Adrenal gland (tissue), 12 donors: Measurements from ENCODE around the gene GLS. TPM values are rescaled to one million over a fixed set of nuclear protein-coding genes. Genes with fewer than 3 reads are reported as not detected.

ENCODE experiments used
- DNase-seq, 7 donors: peaks; one replicate each; pipeline ENCODE4 v3.0.0-alpha.2; 2019 to 2020
- H3K27ac ChIP-seq, 5 donors: fragments of 200-600 bp; sonication (generic) in 4 of 5; 1 replicate in 3 of 5; 2 replicates in 2 of 5; pipeline versions ENCODE4 v1.5.1 to v1.8.0; 2016 to 2020; ENCODE audit warnings: mild to moderate bottlenecking in 1 of 5
- H3K27me3 ChIP-seq: fragments of 200-600 bp; 2 replicates; pipeline ENCODE4 v1.8.0; 2021
- H3K36me3 ChIP-seq, 2 donors: fragments of 200-600 bp; replicated peaks in 1 of 2; 1 replicate in 1 of 2; 2 replicates in 1 of 2; pipeline versions ENCODE4 v1.5.1 to v1.8.0; 2018 to 2022
- H3K4me1 ChIP-seq, 2 donors: fragments of 200-600 bp; replicated peaks in 1 of 2; 1 replicate in 1 of 2; 2 replicates in 1 of 2; pipeline versions ENCODE4 v1.5.1 to v1.8.0; 2018 to 2021
- H3K4me3 ChIP-seq, 4 donors: fragments of 200-600 bp; sonication (generic) in 3 of 4; one replicate each; pipeline ENCODE4 v1.5.1; 2016 to 2018
- H3K9me3 ChIP-seq, 3 donors: fragments of 200-600 bp; sonication (generic) in 1 of 3; replicated peaks in 1 of 3; 1 replicate in 2 of 3; 2 replicates in 1 of 3; pipeline versions ENCODE4 v1.5.1 to v1.8.0; 2016 to 2021
- POLR2A ChIP-seq, 2 donors: fragments of 450-650 bp; IDR thresholded peaks; one replicate each; pipeline ENCODE4 v1.6.1; 2017; ENCODE audit warnings: antibody characterized with exemption in 2 of 2, mild to moderate bottlenecking in 2 of 2, moderate library complexity in 1 of 2
- WGBS, 4 donors: extraction: QIAGEN DNeasy Blood & Tissue Kit in 2 of 4; methylation state at CpG; one replicate each; pipeline versions ENCODE4 v1.1.5 to v1.1.7; 2013 to 2017; 5-methylcytosine and 5-hydroxymethylcytosine counted together
- intact Hi-C, 2 donors: fragments of 100-400 bp; cut with DNase I; formaldehyde crosslinking; loops; one replicate each; pipeline versions ENCODE4 v1.14.1 to v1.15.0; 2022 to 2023
- polyA plus RNA-seq, 3 donors: library from polyadenylated mRNA; stranded (reverse); fragments of 200-250 nt in 2 of 3; fragments of 350-450 nt in 1 of 3; fragmentation: Illumina TruSeq in 1 of 3; extraction: RNeasy Lipid Tissue Mini Kit (QIAGEN cat#74804) in 1 of 3; gene quantifications; one replicate each; pipeline ENCODE4 v1.2.3, GENCODE V29; 2013 to 2014
- total RNA-seq, 9 donors: library from RNA; depleted of rRNA in 4 of 9; stranded (reverse); fragments of >200 nt in 4 of 9; fragments of 120-200 nt in 1 of 9; fragmentation: NEBNext Ultra II Directional in 1 of 9; extraction: Animal tissue kit (Norgen Biotek cat#: 25700) in 1 of 9; gene quantifications; one replicate each; pipeline versions ENCODE4 v1.1.0 to v1.2.4, GENCODE V29; 2013 to 2023
- TF ChIP-seq, protein P1 (sequence below), 6 experiments: fragments of 450-650 bp in 4 of 6; fragments of 200-600 bp in 2 of 6; sonication (generic) in 1 of 6; IDR thresholded peaks; 1 replicate in 5 of 6; 2 replicates in 1 of 6; pipeline versions ENCODE4 v1.5.1 to v1.8.0; 2016 to 2021; ENCODE audit warnings: antibody characterized with exemption in 6 of 6, mild to moderate bottlenecking in 2 of 6, moderate library complexity in 1 of 6
- donor health status: healthy with polysubstance abuse.
- donor health status: Bipolar disorder and iron deficiency.
- donor health status: DM: yes; HTN: yes; CAD: no.
- donor health status: DM: no; HTN: no; CAD: no.
- donor health status: DM: no; HTN: no; CAD: no.
- donor health status: DM: yes; HTN: yes; CAD: no.

GLS gene
- total and polyA plus RNA-seq, 12 donors, result 55.3 to 527 (median 254) TPM

GRCh38 chr2:190961918-190962487 is 81.4 kb downstream of the GLS start:
- 25 to 38% (median 33%) methylated on average over 2 of the region's 2 CpGs for WGBS, 4 donors
- H3K4me3 ChIP-seq, result no peak overlapping the region
- H3K4me1 ChIP-seq, result peaks cover 0 to 24% of the 10 kb centered on the region in 2 donors
- DNase-seq, result peak in 1 of 7 donors; percentile 15
- H3K9me3 ChIP-seq, result no peaks in the 10 kb centered on the region
- H3K36me3 ChIP-seq, result peaks cover 0 to 25% of the 10 kb centered on the region in 2 donors
- H3K27ac ChIP-seq, result peak overlapping the region in 1 of 5 donors; percentile 4
- intact Hi-C loops, result no loop called here
- TF ChIP-seq POLR2A (IDR thresholded peaks at IDR 0.05), result no peak
- TF ChIP-seq, protein P1, sequence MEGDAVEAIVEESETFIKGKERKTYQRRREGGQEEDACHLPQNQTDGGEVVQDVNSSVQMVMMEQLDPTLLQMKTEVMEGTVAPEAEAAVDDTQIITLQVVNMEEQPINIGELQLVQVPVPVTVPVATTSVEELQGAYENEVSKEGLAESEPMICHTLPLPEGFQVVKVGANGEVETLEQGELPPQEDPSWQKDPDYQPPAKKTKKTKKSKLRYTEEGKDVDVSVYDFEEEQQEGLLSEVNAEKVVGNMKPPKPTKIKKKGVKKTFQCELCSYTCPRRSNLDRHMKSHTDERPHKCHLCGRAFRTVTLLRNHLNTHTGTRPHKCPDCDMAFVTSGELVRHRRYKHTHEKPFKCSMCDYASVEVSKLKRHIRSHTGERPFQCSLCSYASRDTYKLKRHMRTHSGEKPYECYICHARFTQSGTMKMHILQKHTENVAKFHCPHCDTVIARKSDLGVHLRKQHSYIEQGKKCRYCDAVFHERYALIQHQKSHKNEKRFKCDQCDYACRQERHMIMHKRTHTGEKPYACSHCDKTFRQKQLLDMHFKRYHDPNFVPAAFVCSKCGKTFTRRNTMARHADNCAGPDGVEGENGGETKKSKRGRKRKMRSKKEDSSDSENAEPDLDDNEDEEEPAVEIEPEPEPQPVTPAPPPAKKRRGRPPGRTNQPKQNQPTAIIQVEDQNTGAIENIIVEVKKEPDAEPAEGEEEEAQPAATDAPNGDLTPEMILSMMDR (IDR thresholded peaks at IDR 0.05), result no peak
- no peaks in the 10 kb centered on the region for H3K27me3 ChIP-seq

- Histone ChIP-seq H3K27me3 (no peaks in the 10 kb centered on the region), H3K4me3 (no peak overlapping the region), H3K4me1 (peaks cover 0 to 24% of the 10 kb centered on the region in 2 donors), H3K9me3 (no peaks in the 10 kb centered on the region), H3K27ac (no peak overlapping the region), H3K36me3 (peaks cover 0 to 32% of the 10 kb centered on the region in 2 donors)
- intact Hi-C loops, result no loop called here
- TF ChIP-seq, protein P1 (IDR thresholded peaks at IDR 0.05), result no peak
- no peak for TF ChIP-seq POLR2A (IDR thresholded peaks at IDR 0.05)
- no peak for DNase-seq
- WGBS, 4 donors, result 66 to 71% (median 68%) methylated on average over 2 of the region's 2 CpGs
Observed at GRCh38 chr2:190963088-190963487, 82.5 kb downstream of the GLS start.

DNA sequence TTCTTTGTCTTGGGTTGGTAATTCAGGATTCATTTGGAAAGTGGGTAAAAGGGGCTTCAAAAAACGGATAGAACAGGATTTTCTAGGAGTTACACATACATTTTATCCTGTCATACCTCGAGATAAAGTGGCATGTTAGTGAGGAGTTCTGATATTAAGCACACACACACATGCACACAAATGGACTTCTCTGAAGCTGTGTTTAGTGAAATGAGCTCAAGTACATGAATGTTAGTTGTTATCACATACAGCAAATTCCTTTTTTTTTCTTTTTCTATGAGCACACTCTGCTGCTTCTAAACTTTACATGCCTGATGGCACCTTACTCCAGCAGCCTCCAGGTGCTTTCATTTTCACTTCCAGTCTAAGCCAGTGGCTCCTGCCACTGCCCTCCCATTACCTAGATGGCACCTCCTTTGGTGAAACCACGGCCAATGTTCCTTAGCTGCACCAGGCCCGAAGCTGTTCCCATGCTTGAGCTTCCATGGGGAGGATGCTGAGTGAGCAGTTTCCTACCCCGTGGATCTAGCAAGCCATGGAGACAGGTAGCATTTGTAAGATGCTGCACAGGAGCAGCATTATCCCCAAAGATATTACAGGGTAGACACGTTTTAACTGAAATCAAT is 83.7 kb downstream of the GLS start:
- Histone ChIP-seq H3K4me1 (peaks cover 0 to 24% of the 10 kb centered on the region in 2 donors), H3K9me3 (no peaks in the 10 kb centered on the region), H3K36me3 (peaks cover 0 to 44% of the 10 kb centered on the region in 2 donors), H3K27ac (peak overlapping the region in 1 of 5 donors; percentile 10), H3K27me3 (no peaks in the 10 kb centered on the region), H3K4me3 (no peak overlapping the region)
- TF ChIP-seq POLR2A (IDR thresholded peaks at IDR 0.05), result no peak
- TF ChIP-seq, protein P1 (IDR thresholded peaks at IDR 0.05), result no peak
- DNase-seq, result no peak
- intact Hi-C loops, result no loop called here
- WGBS, 4 donors, result 64 to 80% (median 78%) methylated on average over 6 of the region's 6 CpGs

DNA sequence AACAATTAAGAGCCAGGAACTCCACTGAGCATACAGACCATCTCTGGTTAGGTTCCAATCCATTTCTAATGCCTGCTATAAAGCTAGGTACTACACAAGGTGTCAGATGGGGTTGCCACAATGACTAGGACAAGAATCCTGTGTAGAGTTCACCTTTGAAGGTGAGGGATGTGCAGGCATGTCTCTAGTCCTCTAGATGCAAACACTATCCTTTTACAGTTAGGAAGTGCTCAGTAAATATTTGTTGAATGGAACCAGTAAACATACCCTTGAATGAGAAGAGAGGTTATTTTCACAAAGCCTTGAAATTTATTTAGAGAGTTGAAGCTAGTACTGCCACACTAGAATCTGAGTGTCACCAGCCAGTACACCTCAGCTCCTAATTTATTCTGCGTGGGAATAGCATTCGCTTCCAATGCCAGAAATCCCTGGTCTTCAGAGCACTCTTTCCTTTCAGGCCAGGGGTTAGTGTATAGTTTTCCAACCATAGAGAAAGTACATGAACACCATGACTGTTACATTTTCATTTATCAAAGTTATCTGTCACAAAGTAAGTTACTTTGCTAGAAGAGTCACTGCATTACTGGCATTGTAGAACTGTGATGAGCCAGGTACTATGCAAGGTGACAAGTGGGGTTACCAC is 85.1 kb downstream of the GLS start:
- H3K27me3 ChIP-seq, result no peaks in the 10 kb centered on the region
- intact Hi-C loops, result no loop called here
- no peak overlapping the region for H3K4me3 ChIP-seq
- peaks cover 0 to 58% of the 10 kb centered on the region in 2 donors for H3K36me3 ChIP-seq
- no peak for DNase-seq
- peaks cover 0 to 28% of the 10 kb centered on the region in 2 donors for H3K4me1 ChIP-seq
- TF ChIP-seq POLR2A (IDR thresholded peaks at IDR 0.05), result no peak
- TF ChIP-seq, protein P1 (IDR thresholded peaks at IDR 0.05), result no peak
- WGBS, 4 donors, result 90 to 100% (median 95%) methylated on average over 2 of the region's 2 CpGs
- H3K27ac ChIP-seq, result no peak overlapping the region
- no peaks in the 10 kb centered on the region for H3K9me3 ChIP-seq
